Stromal cell of bone marrow (primary cell): Measurements from ENCODE around the gene TRPM3.

Experiments
- DNase-seq: peaks from one replicate; pipeline ENCODE4 v3.0.0-alpha.2; 2012; ENCODE audit warnings: low read depth

The TRPM3 gene

DNA sequence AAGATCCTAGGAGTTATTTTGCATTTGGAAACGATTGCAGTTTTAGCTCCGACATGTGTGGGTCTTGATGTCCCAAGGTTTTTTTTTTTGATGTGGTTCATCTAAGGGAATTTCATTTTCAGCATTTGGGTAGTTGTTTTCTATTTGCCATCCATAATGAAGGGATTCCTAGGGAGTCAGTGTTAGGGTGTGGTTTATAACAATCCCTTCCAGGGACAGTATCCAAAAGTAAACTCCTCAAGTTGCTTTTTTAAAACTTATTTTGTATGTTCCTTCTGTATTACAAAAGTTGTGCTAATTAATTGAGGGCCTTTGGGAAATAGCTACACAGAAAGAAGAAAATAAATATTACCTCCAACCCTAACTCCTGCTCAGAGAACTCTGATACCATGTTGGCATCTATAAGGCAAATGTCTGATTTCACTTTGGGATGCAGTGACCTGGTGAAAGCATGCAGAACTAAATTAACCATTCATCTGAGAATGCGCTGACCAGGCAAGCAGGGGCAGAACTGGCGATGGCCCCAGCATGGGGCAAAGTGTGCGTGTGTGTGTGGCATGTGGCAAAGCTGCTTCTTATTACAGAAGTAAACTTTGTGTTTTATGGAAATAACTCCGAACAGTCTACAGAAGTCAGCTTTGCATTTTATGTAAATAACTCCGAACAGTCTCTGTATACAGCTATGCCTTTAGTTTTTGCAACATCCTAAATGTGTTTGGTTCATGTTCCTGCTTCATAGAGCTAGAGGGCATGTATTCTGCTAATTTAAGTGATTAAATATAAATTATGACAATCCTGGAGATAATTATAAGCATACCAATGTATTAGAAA, 237.2 kb downstream of the TRPM3 start:
- no peak for DNase-seq

DNA sequence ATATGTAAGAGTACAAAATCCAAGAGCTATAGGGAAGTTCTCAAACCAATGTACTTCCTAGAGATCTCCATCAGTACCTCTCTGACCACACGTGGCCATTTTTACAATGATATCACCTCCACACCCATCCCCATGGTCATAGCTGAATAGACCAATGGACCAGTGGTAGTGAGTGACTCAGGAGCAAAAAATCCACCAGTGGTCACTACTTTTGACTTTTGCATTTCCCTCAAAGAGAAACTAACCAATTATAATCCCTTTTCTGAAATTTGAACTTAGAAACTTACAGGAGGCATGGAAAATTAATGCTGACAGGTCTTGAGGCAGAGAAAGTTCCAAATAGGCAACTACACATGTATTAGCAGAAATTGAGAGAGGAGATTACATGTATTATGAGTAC, 238.4 kb downstream of the TRPM3 start:
- no peak for DNase-seq

DNA sequence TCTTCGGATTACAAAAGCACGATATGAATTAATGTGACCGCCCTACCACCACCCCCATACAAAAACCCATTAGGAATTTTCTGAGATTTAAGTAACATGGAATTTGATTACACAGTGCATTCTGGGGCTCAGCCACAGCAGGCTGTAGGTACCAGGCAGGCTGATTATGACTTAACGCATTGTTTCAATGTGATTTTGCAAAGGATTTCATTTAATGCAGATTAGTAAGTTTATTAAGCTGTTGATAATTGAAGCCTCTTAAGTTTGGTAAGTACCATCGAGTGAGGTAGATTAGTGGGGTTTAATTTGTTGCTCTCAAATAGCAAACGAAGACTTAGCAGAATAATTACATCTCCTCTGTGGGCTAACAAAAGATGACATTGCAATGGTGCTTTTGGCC, 240.1 kb downstream of the TRPM3 start:
- DNase-seq: no peak

DNA sequence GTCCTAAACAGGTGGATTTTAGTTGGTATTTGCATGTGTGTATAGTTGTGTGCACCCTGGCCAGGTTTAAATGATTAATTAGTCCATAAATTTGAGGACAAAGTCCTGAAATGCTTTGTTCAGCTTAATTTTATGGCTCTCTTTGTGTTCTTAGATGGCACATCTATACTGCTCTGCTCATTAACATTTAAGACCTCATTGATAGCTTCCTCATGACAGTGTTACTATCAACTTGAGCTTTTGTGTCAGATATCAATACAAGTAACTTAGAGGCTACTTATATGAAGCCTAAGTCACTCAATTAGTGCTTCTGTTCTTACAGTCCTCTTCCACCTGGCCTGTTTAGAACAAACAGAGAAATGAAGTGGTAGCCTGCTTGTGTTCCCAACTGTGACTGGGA, 240.9 kb downstream of the TRPM3 start:
- no peak for DNase-seq

DNA sequence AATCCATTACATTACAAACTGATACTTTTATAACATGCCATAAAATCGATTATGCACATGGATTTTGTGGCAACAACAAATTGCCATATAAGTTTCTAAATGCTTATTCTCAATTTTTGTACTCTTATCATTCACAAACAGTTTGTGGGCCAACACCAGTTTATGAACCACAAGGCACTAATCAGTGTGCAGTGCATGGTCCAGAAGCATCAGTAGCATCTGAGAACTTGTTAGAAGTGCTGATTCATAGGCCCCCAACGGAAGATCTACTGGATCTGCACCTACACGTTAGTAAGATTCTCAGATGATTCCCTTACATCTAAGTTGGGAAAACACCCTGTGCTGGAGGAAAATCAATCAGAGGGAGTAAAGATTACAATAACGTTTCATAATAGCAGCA, 242.8 kb downstream of the TRPM3 start:
- DNase-seq: no peak

- no peak for DNase-seq
These were observed 247.0 kb downstream of the TRPM3 start for GRCh38 chr9:70874451-70874850.

DNA sequence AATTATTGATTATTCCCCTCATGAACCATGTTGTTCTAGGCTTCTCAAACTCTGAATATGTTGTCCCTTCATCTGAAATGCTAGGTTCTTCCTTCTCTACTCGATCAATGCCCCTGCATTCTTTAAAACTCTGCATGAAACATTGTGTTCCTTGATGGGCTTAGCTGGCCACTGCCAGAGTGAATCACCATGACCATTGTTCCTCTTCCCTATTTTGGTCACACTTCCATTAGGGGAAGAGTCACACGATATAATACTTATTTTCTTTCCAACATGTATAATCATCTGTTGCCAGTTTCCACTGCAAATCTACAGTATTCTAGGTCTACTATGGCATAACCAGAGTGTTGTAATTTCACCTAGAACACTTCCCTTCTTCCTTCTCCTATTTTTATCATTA, 247.9 kb downstream of the TRPM3 start:
- DNase-seq: no peak

GRCh38 chr9:70868661-70869652, 252.5 kb downstream of the TRPM3 start:
- DNase-seq: peak; percentile 27

- DNase-seq: no peak
These were observed 253.4 kb downstream of the TRPM3 start for GRCh38 chr9:70868041-70868440.

- no peak for DNase-seq
These were observed 255.9 kb downstream of the TRPM3 start for GRCh38 chr9:70865471-70865870.

GRCh38 chr9:70861797-70862196, 259.6 kb downstream of the TRPM3 start:
- no peak for DNase-seq

DNA sequence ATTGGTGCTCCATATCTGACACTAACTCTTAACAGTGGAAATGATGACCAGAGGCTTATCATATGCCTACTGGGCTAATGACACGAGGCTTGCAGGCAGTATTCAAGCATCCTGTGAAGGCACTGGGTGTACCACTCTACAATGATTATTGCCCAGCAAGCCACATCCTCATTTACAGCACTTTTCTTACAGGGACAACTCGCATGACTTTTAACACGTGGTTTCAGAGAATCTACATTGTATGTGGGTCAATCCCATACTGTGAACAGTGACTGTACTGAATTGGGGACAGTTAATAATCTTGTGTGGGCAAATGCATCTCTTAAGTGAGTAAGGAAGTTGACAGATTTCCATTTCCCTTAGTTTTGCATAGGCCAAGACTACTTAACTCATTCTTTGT, 260.0 kb downstream of the TRPM3 start:
- no peak for DNase-seq

- no peak for DNase-seq
These were observed 261.7 kb downstream of the TRPM3 start for GRCh38 chr9:70859694-70860093.

DNA sequence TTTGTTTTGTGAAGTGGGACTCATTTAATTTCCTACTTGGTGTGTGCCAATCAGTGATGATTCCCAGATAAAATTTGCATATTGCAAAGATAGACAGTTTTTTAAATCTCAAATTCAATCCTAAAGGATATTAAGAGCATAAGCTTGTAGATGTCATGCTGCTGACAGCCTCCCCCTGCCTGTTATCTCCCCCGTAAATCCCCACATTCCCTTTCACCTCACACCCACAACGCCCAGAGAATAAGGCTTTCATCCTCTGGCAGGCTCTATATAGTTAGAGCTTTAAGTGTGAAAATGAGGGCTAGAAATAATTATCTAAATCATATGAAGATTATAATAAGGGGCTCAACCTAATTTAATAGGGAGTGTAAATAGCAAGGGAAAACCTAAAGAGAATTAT, 265.0 kb downstream of the TRPM3 start:
- DNase-seq: no peak

DNA sequence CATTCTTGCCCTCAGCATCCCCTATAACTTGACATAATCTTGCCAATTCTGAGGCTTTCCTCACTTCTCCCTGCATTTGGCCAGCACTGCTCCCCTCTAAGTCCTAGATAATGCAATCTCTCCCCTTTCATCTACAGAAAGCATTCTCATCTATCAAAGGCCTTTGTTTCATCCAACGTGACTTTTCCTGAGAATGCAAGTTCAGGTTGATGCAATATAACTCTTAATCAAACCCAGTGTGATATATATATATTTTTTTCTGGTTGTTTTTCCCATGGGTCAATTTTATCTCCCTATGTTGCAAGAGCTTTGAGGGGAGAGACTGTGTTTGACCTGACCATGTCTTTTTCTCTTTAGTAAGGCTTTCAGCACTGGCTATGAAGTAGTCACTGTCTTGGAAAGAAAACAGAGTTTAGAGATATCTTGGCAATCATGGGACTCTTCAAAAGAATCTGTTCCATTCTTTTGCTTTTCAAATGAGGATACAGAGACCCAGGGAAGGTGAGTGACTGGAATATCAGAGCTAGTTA, 268.6 kb downstream of the TRPM3 start:
- no peak for DNase-seq

DNA sequence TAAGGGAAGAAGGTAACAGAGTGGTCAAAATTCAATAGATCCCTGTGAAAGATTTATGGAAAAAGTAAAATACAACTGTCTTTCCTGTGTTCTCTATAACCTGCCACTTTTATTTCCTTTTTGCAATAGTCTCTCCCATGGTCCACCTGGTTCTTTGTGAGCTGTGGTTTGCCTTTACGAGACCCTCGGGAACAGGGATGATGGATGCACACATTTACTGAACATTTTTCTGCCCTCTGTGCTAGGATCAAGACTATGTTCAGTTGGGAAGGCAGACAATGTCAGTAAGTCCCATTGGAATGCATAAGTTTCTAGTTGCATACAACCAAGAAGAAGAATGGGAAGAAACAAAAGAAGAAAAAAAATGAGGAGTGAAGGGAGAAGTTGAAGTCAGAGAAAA, 281.2 kb downstream of the TRPM3 start:
- no peak for DNase-seq

- DNase-seq: no peak
These were observed 286.1 kb downstream of the TRPM3 start for GRCh38 chr9:70835323-70835722.

- peak; percentile 32 for DNase-seq
These were observed 288.9 kb downstream of the TRPM3 start for GRCh38 chr9:70832492-70832891.

DNA sequence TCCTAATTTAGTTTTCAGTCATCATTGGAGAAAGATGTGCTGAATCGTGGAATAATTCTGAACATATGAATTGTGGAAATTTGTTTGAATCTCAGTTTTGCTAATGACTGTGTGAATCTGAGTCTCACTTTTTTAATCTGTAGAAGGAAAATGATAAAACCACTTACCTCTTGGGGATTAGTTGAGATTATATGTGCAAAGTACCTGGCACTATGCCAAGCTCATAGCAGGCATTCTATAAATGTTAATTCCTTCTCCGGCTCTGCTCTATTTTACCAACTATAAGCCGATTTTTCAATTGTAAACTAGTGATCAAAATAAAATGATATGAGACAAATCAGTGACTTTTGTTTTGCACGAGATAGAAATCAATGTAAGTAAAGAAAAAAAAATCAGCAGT, 290.8 kb downstream of the TRPM3 start:
- DNase-seq: no peak

DNA sequence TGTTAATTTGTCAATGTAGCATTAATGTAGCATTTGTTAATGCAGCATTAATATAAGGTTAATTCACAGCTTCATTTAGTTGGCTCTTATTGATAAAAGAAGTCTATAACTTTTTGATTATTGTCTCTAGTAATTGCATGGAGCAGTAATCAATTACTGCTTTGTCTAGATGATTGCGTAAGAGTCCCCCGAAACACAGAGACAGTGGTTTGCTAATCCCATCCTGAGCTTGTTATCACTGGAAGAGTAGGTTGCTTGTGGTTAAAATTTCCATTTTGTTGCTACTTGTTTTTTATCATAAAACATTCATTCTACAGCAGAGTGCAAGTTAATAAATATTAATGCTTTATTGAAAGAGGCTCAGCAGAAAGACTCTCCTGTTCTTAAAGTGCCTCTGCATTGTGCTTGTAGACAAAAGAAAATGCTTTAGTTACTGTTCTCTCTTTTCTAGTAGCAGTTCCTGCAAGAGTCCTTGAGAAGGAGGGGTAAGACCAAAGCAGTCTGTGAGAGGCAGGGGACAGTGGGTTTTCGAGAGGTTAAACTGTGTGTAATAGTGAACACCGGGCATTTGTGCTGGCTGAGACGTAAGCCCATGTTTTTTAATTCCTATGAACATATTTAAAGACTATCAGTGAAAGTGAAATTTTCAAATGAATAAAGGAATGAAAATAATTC, 291.7 kb downstream of the TRPM3 start:
- no peak for DNase-seq

GRCh38 chr9:70826562-70826961, 294.9 kb downstream of the TRPM3 start:
- DNase-seq: no peak

DNA sequence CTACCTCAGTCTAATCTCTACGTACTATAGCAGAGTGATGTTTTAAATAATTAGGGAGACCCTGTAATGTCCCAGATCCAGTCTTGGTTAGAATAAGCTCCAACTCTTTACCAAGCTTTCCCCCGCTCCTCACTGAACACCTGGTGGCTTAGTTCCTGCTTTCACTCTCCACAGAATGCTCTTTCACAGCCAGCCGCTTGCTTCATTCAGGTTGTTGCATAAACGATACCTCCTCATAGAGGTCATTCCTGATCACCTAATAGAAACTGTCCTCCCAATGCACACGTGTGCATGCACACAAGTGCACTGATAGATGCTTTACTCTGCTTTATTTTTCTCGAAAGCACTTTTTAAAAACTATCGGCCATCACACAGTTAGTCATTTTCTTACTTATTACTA, 298.1 kb downstream of the TRPM3 start:
- DNase-seq: no peak
